ENCODE results near the gene CMIP. TPM values are rescaled to one million over a fixed set of nuclear protein-coding genes. Genes with fewer than 3 reads are reported as not detected.
A peak's percentile ranks its signal among the peaks of the same experiment; 100 is the strongest.

CMIP gene
- total RNA-seq, 1 donor from 2014 or later = 6.6 TPM

DNA sequence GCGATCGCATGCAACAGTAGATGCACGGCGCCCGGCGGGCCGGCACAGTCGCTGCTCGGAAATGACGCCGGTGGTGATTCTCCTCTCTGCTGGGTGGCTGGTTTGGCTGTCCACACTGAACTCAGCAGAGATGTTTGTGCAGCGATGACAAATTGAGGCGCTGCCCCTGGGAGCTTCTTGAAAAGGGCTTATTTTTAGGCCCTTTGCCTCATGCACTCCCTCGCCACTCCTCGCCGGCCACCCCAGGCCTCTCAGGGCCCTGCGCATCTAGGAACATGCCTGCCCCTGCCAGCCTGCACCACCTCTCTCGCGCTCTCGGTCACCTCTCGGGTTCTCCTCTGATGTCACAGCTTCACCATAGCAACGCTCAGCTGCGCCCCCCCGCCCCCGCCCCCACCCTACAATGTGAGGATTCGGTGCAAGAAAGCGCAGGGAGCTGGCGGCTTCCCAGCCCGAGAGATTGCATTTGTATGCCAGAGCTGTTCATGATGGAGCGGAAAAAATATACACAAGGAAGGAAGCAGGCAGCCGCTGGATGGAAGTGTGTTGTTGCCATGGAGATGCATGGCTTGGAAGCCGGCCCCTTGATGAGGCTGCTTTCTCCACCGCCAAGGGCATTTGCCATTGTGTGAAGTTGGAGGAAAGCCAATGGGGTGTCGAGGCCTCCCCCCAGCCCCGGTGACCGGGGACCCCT lies 253.2 kb downstream of the CMIP start:
- no peaks in the 10 kb centered on the region for H3K36me3 ChIP-seq
- peaks cover 15% of the 10 kb centered on the region for H3F3A ChIP-seq (ENCODE audit: low read depth)
- H3K9me3 ChIP-seq (ENCODE audit: low read depth) = no peaks in the 10 kb centered on the region
- no peak for DNase-seq (ENCODE audit: low spot score)
- H3K27me3 Mint-ChIP-seq (ENCODE audit: insufficient read depth, low read depth) = peaks cover 2% of the 10 kb centered on the region
- no peak overlapping the region for H2AFZ ChIP-seq (replicated peaks)
- H3K36me3 Mint-ChIP-seq = peaks cover 47% of the 10 kb centered on the region
- H3K9me3 Mint-ChIP-seq = no peaks in the 10 kb centered on the region
- H3K79me2 ChIP-seq (ENCODE audit: low read depth) = no peaks in the 10 kb centered on the region
- no peak overlapping the region for H3K9ac ChIP-seq
- H3K27ac Mint-ChIP-seq = peak overlapping the region; percentile 83
- H3K4me1 Mint-ChIP-seq = peaks cover 60% of the 10 kb centered on the region
- H3K4me3 Mint-ChIP-seq = no peak overlapping the region
- no peak overlapping the region for H3K4me2 ChIP-seq
- H3K27me3 ChIP-seq = no peaks in the 10 kb centered on the region
- no peak overlapping the region for H3K4me3 ChIP-seq
- TF ChIP-seq EZH2phosphoT487 (IDR thresholded peaks at IDR 0.05) (no peak), EZH2 (IDR thresholded peaks at IDR 0.05) (no peak)
- TF ChIP-seq, protein P1, sequence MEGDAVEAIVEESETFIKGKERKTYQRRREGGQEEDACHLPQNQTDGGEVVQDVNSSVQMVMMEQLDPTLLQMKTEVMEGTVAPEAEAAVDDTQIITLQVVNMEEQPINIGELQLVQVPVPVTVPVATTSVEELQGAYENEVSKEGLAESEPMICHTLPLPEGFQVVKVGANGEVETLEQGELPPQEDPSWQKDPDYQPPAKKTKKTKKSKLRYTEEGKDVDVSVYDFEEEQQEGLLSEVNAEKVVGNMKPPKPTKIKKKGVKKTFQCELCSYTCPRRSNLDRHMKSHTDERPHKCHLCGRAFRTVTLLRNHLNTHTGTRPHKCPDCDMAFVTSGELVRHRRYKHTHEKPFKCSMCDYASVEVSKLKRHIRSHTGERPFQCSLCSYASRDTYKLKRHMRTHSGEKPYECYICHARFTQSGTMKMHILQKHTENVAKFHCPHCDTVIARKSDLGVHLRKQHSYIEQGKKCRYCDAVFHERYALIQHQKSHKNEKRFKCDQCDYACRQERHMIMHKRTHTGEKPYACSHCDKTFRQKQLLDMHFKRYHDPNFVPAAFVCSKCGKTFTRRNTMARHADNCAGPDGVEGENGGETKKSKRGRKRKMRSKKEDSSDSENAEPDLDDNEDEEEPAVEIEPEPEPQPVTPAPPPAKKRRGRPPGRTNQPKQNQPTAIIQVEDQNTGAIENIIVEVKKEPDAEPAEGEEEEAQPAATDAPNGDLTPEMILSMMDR (IDR thresholded peaks at IDR 0.05) = no peak
- no peaks in the 10 kb centered on the region for H4K20me1 ChIP-seq (ENCODE audit: low read depth)
- peaks cover 23% of the 10 kb centered on the region for H3K4me1 ChIP-seq
- H3K27ac ChIP-seq = no peak overlapping the region

- Mint-ChIP-seq H3K27ac (peak overlapping the region; percentile 83), H3K4me1 (peaks cover 56% of the 10 kb centered on the region), H3K36me3 (peaks cover 48% of the 10 kb centered on the region), H3K9me3 (no peaks in the 10 kb centered on the region), H3K4me3 (no peak overlapping the region), H3K27me3 (ENCODE audit: insufficient read depth, low read depth) (peaks cover 2% of the 10 kb centered on the region)
- H3K4me1 ChIP-seq = peaks cover 23% of the 10 kb centered on the region
- no peak overlapping the region for H3K4me3 ChIP-seq
- H3K4me2 ChIP-seq = no peak overlapping the region
- no peaks in the 10 kb centered on the region for H3K79me2 ChIP-seq (ENCODE audit: low read depth)
- no peak for DNase-seq (ENCODE audit: low spot score)
- TF ChIP-seq EZH2phosphoT487 (IDR thresholded peaks at IDR 0.05) (no peak), EZH2 (IDR thresholded peaks at IDR 0.05) (no peak)
- TF ChIP-seq, protein P1 (IDR thresholded peaks at IDR 0.05) = no peak
- H4K20me1 ChIP-seq (ENCODE audit: low read depth) = no peaks in the 10 kb centered on the region
- H3K9ac ChIP-seq = no peak overlapping the region
- no peaks in the 10 kb centered on the region for H3K9me3 ChIP-seq (ENCODE audit: low read depth)
- no peak overlapping the region for H2AFZ ChIP-seq (replicated peaks)
- H3F3A ChIP-seq (ENCODE audit: low read depth) = peaks cover 15% of the 10 kb centered on the region
- no peaks in the 10 kb centered on the region for H3K27me3 ChIP-seq
- no peak overlapping the region for H3K27ac ChIP-seq
- H3K36me3 ChIP-seq = no peaks in the 10 kb centered on the region
Measured at GRCh38 chr16:81698310-81698641, 253.7 kb downstream of the CMIP start.

DNA sequence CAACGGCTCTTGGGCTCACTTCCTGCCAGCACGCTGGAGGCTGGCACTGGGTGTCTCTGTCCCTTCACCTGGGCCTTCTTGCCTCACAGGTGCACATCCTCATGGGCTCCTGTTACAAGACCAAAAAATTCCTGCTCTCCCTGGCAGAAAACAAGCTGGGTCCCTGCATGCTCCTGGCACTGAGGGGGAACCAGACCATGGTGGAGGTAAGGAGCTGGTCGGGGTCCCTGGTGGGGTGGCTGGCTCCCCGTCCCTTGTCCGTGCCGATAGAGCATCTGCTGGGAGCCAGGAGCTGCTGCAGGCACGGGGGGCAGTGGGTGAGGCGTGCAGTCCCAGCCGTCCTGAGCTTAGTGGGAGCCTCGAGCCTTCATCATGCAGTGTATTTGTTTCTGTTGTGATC lies 255.0 kb downstream of the CMIP start:
- Mint-ChIP-seq H3K9me3 (no peaks in the 10 kb centered on the region), H3K4me3 (no peak overlapping the region), H3K27ac (no peak overlapping the region), H3K36me3 (peaks cover 43% of the 10 kb centered on the region), H3K4me1 (peaks cover 49% of the 10 kb centered on the region), H3K27me3 (ENCODE audit: insufficient read depth, low read depth) (no peaks in the 10 kb centered on the region)
- H3K27ac ChIP-seq = no peak overlapping the region
- H4K20me1 ChIP-seq (ENCODE audit: low read depth) = no peaks in the 10 kb centered on the region
- H3K36me3 ChIP-seq = no peaks in the 10 kb centered on the region
- no peak overlapping the region for H3K9ac ChIP-seq
- H3K4me1 ChIP-seq = peaks cover 18% of the 10 kb centered on the region
- no peak overlapping the region for H3K4me2 ChIP-seq
- no peaks in the 10 kb centered on the region for H3K27me3 ChIP-seq
- no peaks in the 10 kb centered on the region for H3K79me2 ChIP-seq (ENCODE audit: low read depth)
- H3F3A ChIP-seq (ENCODE audit: low read depth) = peaks cover 10% of the 10 kb centered on the region
- DNase-seq (ENCODE audit: low spot score) = no peak
- TF ChIP-seq, protein P1 (IDR thresholded peaks at IDR 0.05) = no peak
- TF ChIP-seq EZH2 (IDR thresholded peaks at IDR 0.05) = no peak
- TF ChIP-seq EZH2phosphoT487 (IDR thresholded peaks at IDR 0.05) = no peak
- no peak overlapping the region for H2AFZ ChIP-seq (replicated peaks)
- H3K9me3 ChIP-seq (ENCODE audit: low read depth) = no peaks in the 10 kb centered on the region
- no peak overlapping the region for H3K4me3 ChIP-seq

Measured in neural progenitor cell (in vitro differentiated cells).